HG03354 (cell line): ENCODE data around the gene AKAP13.

Source experiments
- ATAC-seq: cut with Tn5 transposase; IDR thresholded peaks from one replicate; pipeline ENCODE4 v1.9.1; 2021; ENCODE audit warnings: mild to moderate bottlenecking; ENCODE audit not compliant: unreplicated experiment, poor library complexity, severe bottlenecking

The AKAP13 gene

GRCh38 chr15:85753261-85753660, 372.9 kb downstream of the AKAP13 start:
- no peak for ATAC-seq

- ATAC-seq, result no peak
Measured at GRCh38 chr15:85753791-85754452, 373.5 kb downstream of the AKAP13 start.

GRCh38 chr15:85754989-85755388, 374.6 kb downstream of the AKAP13 start:
- no peak for ATAC-seq

GRCh38 chr15:85755471-85755870, 375.1 kb downstream of the AKAP13 start:
- ATAC-seq, result no peak

DNA sequence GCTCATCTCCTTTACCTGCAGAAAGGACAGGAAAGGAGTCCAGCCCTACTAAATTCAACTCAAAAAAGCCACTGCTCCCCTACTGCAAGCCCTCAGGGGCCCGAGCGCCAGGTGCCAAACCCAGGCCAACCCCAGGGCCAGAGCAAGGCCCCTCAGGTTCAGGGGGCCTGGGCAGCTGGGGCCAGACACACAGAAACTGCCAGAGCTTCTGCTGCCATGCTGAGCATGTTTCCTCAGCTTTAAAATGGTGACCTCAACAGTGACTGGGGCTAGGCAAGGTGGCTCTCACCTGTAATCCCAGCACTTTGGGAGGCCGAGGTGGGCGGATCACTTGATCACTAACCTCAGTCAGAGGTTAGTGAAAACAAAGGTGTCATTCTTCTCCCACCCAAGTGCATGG, 375.5 kb downstream of the AKAP13 start:
- ATAC-seq, result no peak

DNA sequence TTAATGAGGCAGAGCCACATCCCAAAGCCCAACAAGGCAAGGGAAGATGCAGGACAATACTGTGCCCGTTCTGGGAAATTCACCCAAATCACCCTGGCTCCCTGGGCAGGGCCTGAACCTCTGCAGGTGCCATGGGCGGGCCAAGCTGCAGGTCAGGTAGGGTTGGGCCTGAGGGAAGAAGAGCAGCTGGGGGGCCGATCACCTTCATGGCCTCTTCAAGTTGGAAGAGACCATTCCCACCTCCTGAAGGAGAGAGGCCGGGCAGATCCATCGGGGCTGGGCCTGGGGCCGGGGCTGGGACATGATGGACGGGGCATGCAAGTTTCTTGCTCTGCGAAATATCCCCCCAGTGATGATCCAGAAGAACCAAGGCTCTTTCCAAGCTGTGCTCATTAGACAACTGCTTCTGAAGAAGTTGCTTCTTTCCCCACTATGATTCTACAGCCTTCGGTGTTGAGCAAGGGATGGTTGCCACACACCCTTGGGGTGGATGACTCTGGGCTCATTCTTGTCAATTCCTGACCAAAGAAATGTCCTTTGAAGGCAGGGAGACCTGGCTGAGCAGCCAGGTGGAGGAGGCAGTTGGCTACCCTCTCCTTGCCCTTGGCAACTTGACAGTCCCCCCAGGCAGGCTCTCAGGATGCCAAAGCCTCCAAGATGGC, 376.1 kb downstream of the AKAP13 start:
- ATAC-seq, result no peak

DNA sequence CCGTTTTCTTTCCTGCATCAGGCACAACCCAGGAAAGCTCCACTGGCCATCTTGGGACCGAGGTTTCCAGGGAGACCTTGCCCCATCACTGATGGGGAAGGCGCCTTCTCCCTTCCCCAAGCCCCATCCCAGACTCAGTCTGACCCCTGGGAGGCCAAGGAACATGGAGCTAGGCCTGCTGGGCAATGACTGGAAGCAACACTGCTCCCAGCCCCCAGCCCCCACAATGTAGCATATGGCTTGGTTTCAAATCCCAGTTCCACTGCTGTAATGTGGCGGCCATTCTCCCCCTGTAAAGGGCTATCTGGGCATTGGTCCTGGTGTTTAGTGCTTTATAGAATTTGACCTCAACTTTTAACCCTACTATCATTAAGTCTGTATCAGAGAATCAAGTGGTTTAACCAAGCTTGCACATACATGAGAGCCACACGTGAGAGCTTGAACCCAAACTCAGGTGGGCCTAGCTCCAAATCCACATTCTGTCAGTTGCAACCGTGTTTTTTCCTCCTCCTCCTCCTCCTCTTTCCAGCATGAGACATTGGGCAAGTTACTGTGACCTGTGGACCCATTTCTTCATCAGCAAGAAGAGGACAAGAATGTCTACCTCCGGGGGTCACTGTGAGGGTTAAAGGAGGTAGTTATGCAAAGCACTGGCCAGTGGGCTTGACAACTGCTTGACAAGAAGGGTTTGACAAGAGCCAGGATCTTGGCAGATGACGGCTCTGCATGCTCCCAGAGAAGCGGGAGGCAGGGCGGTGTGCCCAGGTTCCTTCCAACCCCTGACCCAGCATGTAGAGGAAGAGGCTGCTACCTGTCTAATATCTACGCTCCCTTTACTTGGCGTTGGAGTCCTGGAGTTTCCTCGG, 376.9 kb downstream of the AKAP13 start:
- ATAC-seq, result no peak

DNA sequence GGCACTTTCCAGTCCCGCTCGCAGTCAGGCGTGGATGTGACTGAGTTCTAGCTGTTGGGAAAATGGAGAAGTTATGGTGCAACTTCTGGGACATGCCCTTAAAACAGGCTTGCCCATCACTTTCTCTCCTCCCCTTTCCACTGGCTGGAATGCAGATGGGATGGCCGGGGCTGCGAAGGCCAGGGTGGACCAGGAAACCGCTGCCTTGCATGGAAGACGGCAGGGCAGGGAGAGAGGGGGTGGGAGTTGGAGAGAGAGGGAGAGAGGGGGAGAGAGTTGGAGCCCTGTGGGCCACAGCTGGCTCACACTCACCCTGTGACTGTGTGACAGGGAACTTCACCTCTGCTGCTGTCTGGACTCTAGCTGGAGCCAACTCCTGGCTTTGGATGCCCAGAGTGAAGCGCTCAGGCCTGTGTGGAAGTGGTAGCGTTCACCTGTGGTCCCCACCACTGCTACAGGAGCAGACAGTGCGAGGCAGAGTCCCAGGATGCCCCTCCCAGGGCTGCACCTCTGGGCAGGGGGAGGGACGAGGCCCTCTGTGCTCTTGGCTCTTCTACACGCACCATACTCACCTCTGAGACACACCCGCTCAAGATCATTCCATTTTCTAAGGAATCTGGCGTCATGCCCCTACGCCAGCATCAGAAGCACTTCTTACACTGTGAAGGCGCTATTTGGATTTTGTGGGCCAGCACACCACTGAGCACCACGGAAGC, 377.7 kb downstream of the AKAP13 start:
- ATAC-seq, result no peak

- no peak for ATAC-seq
Measured at GRCh38 chr15:85758655-85758978, 378.2 kb downstream of the AKAP13 start.

DNA sequence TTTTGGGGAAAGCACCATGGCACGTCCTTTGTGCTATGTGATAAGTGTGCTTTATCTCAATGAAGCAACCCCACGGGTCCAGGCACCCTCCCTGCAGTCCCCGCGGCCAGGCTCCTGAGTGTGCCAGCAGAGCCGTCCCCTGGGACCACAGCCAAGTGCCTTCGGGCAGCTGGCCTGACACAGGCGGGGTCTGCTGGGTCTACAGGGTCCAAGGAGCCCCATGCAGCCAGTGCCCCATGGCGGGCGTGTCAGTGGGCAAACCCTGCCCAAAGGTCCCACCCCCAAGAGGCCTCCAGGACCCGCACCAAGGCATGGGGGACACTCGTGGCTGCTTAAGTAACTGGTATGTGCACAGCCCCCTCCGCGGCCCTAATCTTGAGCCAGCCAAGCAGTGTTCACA, 379.0 kb downstream of the AKAP13 start:
- ATAC-seq, result no peak

DNA sequence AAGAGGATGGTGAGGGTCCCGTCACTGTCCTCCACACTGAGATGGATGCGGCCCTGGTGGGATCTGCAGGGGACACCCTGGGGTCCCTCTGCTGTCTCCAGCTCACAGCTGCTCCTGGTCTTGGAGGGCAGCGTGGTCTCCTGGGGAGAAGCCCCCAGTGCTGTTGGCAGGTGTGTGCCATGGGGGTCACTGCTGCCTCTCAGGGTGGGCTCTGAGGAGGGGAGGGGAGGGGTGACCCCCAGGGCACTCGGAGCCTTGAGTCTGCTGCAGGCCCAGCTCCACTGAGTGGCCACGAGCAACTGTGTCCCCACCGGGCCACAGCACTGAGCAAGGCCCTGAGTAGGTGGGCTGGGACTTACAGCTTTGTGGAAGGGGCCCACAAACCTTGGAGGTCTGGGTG, 379.6 kb downstream of the AKAP13 start:
- no peak for ATAC-seq

DNA sequence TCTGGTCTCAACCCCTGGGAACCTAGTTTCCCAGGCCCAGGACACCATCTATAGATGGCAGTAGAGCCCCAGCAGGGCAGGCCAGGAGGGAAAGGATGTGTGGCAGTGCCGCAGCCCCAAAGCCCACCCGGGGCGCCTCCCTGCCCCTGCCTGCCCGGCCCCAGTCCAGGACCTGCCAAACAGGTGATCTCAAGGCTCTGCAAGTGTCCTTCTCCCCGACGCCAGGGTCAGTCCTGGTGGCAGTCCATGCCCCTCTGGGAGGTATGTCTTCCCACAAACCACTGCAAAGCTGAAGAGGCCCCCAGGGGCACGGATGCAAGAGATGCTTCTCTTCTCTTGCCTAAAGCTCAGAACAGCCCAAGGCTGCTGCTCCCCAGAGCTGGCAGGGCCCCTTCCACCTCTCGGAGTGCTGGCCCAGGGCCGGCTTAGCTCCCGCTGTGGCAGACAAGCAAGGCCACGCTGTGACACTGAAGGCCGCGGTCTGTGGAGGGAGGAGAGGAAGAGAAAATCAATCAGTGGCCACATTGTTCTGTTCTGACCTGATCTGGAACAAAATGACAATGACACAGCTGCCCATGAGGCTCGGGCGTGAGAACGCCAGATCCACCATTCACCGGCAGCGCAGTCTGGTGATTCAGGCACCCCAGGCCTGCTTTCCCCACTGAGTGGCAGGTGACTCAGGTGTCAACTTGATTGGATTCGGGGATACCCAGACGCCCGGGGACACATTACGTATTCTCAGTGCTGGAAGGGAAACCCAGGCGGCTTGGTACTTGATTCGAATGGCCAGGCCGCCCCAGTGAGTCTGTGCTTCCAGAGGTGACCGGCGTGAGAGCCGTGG, 380.3 kb downstream of the AKAP13 start:
- no peak for ATAC-seq

DNA sequence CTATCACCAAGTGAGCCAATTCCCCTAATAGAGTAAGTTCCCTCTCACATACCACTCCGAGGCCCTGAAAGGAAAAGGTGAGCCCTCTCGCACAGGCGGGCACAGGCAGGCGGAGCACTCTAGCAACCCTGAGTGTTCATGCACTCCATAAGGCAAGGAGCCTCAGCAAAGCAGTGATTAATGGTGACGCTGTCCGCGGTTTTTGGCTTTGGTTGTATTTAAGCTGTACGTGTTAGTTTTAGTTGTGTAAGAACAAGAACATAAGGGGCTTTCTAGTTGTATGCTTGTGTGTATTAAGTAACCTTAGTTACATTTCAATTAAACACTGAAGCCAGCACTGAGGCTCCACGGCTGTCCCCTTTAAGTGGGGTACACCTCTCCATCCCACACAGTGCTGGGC, 381.2 kb downstream of the AKAP13 start:
- ATAC-seq, result no peak

- no peak for ATAC-seq
Measured at GRCh38 chr15:85762039-85762755, 381.8 kb downstream of the AKAP13 start.

DNA sequence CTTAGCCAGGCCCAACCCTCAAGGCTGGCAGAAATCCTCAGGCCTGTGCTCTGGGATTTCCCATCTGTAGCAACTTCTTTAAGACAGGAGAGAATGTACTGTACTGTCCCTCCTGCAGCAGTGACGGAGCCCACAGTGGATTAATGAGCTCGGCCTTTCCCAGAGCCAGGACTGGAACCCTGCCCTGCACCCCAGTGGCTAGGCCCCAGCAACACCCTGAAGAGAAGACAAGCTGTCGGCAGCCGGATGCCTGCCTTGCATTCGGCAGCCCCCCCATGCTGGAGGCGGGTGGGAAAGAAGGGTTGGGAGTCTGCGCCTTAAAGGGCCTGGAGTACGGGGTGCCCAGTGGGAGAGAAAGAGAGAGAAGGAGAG, 382.3 kb downstream of the AKAP13 start:
- ATAC-seq, result no peak

DNA sequence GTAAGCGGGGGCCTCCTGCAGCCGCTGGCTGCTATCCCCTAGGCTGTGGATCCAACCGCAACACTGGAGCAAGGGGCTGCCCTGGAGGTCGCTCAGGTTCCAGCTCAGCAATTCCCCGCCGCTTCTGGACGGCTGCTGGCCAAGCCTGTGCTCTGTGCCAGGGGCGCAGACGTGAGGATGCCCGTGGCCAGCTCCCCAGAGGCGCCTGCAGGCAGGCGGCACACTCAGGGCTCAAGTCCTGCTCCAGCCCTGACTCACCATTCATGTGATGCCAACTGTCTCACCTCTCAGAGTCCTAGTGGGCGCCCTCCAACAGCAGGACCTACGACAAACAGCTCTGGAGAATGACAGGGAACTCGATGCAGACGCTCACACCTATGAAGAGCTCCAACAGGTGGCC, 382.8 kb downstream of the AKAP13 start:
- no peak for ATAC-seq

GRCh38 chr15:85763673-85764633, 383.6 kb downstream of the AKAP13 start:
- no peak for ATAC-seq
